HG02763 (cell line): ENCODE data around the gene HMGCS1.
"Not testable (repeated sequence)": the region's sequence is repeated elsewhere in the genome, so short reads cannot be mapped to it uniquely, and the experiment has no call there.

Experiments
- ATAC-seq: cut with Tn5 transposase; IDR thresholded peaks from one replicate; pipeline ENCODE4 v1.9.1; 2021; ENCODE audit warnings: mild to moderate bottlenecking, moderate library complexity; ENCODE audit not compliant: unreplicated experiment

Gene HMGCS1

DNA sequence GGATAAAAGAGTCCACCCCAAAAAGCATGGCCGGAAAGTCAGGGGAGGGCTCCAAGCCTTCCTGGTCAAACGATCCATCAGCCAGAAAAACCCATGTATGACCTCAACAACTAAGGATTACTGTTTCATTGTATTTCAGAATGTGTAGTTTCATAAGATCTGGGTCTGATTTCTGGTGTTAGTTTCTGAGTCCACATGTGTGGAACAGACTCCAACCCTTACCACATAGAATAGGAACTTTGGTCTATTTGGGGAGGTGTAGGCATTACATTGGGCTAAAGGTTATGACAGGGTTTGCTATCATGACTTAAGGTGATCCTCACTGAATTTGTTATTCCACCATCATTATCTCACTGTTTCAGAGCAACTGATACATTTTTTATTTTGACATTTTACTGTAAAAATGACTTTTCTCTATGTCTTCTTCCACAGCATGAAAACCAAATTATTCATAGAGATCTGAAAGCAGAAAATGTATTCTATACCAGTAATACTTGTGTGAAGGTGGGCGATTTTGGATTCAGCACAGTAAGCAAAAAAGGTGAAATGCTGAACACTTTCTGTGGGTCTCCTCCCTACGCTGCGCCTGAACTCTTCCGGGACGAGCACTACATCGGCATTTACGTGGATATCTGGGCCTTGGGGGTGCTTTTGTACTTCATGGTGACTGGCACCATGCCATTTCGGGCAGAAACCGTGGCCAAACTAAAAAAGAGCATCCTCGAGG lies 33.5 kb downstream of the HMGCS1 start:
- ATAC-seq = no peak

- no peak for ATAC-seq
Observed at GRCh38 chr5:43275391-43275790, 37.8 kb downstream of the HMGCS1 start.

- ATAC-seq = no peak
Observed at GRCh38 chr5:43274435-43275114, 38.6 kb downstream of the HMGCS1 start.

GRCh38 chr5:43273552-43273951 lies 39.7 kb downstream of the HMGCS1 start:
- no peak for ATAC-seq

DNA sequence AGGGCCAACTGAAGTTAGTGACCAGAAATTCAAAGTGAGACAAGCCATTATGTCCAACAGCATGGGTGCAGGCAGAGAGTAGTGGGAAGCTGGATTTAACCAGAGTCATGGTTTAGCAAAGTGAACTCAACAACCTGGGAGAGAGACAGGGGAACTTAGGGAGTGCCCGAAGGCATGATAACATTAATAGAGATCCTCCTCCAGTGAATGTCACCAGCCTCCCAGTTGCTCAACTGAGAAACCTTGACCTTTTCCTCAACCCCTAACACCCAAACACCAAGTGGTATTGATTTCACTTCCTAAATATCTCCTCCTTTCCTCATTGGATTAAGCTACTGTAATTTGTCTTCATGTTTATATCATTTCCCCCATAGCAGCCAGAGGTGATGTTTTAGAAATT lies 42.6 kb downstream of the HMGCS1 start:
- no peak for ATAC-seq

DNA sequence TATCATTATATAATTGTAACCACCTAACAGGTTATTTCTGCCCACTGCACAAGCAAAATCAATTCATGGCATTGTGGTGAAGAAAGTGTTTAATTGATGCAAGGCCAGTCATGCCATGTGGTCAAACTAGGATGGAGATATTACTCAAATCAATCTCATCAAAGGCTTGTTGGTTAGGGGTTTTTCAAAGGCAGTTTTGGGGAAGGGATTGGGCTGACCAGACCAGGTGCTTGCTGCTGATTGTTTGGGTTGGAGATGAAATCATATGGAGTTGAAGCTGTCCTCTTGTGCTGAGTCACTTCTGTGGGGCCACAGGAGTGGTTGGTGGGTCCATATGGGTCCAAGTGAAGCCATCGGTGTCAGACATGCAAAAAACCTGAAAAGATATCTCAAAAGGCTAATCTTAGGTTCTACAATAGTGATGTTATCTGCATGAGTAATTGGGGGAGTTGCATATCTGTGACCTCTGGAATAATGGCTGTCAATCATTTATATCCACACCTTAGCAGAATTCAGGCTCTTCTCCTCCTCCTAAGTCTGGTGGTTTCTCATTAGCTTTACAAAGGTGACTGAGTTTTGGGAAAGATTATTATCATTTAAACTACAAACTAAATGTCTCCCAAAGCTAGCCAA lies 44.9 kb downstream of the HMGCS1 start:
- peak; percentile 68 for ATAC-seq

- ATAC-seq = not testable (repeated sequence)
Observed at GRCh38 chr5:43262269-43262668, 50.9 kb downstream of the HMGCS1 start.

- ATAC-seq = no peak
Observed at GRCh38 chr5:43258116-43258515, 55.1 kb downstream of the HMGCS1 start.

DNA sequence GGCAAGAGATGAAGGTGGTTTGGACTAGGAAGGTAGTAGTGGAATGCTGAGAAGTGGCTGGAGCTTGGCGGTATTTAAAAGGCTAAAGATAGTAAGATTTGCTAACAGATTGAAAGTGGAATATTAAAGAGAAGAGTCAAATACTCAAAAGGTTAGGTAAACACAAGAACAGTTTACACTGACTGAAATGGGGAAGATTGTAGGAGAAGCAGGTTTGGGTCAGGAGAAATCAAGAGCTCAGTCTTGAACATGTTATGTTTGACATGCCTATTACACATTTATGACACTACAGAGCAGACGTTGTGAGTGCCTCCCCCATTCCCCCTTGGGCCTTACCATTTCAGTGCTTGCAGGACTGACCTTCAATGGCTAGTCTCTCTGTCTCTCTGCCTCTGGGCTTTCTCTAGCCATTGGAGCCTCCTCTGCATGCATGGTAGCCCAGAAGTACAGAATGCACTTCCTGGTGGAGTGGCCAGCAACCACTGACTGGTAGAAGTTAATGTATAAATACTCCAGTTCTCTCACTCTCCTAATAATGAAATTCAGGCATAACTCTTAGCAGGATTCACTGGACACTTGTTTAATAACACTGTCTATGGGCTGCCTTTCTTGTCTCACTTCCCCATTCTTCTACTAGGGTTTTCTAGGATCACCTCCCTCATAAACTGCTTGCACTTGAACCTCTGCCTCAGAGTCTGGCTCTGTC lies 56.8 kb downstream of the HMGCS1 start:
- ATAC-seq = no peak

DNA sequence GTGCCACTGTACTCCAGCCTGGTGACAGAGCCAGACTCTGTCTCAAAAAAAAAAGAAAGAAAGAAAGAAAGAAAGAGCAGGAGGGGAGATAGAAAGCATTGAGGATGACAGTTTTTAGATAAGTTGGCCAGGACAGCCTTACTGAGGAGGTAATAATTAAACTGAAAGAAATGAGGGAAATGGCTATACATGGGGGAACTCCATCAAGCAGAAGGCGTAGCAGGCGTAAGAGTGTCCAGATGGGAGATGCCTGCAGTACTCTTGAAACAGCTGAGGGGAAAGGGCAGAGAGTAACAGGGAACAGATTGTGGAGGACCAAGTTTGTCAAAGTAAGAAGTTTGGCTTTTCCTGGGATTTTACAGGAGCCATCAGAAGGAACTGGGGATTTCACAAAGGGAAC lies 57.5 kb downstream of the HMGCS1 start:
- no peak for ATAC-seq

DNA sequence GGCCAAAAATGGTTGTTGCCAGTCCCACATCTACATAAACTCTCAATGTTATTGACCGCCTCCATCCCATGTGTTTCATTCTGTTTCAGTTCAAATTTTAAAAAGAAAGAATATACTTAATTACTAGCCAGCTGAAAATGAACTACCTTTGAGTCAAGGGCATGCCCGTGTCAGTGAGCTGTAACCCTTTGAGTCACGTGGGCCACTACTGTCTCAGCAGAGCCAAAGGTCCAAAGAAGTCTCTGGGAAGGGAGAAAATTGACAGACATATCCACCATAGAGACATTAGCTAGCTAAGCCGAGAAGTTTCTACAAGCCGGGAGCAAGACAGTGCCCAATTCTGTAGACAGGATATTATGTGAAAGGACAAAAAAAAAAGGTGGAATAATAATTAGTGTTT lies 61.5 kb downstream of the HMGCS1 start:
- no peak for ATAC-seq

DNA sequence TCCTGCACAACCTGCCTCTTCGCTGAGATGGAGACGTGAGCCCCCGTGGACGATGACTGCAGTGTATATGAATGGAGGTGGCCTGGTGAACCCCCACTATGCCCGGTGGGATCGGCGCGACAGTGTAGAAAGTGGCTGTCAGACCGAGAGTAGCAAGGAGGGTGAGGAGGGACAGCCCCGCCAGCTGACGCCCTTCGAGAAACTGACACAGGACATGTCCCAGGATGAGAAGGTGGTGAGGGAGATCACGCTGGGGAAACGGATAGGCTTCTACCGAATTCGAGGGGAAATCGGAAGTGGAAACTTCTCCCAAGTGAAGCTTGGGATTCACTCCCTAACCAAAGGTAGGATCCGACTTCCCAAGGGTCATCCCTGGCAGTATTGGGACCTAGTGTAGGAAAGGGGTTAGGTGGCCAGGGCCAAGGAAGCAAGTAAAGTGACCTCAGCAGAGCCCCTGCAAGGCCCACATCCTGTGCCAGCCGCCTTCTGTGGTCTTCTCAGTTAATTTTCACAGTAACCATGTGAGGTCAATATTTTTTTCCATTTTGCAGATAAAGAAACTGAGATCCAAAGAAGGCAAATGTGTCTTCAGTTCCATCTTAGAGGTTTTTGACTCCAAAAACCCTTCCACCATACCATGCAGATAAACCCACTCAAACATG lies 67.4 kb downstream of the HMGCS1 start:
- peak; percentile 65 for ATAC-seq

- peak; percentile 46 for ATAC-seq
Observed at GRCh38 chr5:43244823-43245565, 68.2 kb downstream of the HMGCS1 start.

GRCh38 chr5:43243270-43243669 lies 69.9 kb downstream of the HMGCS1 start:
- no peak for ATAC-seq

DNA sequence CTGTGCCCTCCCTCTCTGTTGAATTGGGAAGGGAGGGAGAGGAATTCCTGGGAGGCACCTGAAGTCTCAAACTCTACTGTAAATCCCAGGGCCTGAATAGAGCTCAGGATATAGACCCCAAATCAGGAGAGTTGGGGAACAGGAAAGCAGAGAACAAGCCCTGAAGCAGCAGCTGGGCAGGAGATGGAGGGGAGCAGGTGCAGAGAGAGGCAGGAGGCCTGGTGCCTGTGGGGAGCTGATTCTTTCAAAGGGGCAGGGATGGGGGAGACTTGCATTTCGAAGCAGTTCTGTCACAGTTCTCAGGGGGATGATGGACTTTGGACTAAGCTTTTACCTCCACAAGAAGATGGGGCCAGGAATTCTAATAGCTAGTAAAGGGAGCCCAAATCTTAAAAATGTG lies 71.0 kb downstream of the HMGCS1 start:
- no peak for ATAC-seq
